ENCODE data around the gene AZGP1. TPM values are rescaled to one million over a fixed set of nuclear protein-coding genes. Genes with fewer than 3 reads are reported as not detected.
"Not testable (repeated sequence)": the region's sequence is repeated elsewhere in the genome, so short reads cannot be mapped to it uniquely, and the experiment has no call there.

AZGP1 gene
- 1 to 10 TPM in 1 of 2 donors, under 1 TPM in 1; 0.33 to 1.2 TPM for total RNA-seq
- long read RNA-seq, donor 1: 0 reads
- long read RNA-seq, donor 2: 0 reads

DNA sequence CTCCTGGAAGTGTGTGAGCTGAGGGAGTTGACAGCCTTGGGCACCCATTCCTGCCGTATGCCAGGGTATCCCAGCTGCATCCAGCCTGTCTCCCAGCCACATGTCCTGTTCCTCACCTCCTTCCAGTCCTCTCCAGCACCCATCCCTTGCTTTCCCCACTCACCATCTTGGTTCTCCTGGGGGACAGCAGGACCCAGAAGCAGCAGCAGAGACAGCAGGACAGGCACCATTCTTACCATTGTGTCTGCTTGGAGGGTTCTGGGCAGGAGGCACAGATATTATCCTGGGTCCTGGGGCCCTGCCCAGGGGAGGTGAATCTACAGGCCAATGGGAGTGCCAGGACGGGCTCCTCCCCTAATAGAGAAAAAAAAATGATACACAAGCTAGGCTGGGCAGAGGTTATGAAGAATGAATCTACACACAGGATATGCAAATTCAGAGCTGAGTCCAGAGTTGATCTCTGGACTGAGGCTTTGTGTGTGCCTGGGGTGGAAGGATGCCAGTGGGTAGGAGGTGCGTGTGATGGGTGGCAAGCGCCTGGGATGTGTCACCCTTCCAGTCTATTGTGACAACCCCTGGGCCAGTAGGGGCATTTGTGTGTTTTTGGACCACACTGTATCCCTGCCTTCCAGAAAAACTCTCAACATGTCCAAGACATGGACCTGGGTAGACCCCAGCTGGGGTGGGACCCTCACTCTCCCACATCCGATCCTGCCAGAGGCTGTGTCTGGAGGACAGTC, at the start of gene AZGP1:
Gene AZGP1, minus strand, starts transcription at position 250 of the 740 bp plus-strand sequence. Its CDS starts 11 bp downstream, at position 239.
- peak; percentile 72 for DNase-seq (ENCODE audit: low spot score)
- intact Hi-C loops (cut with DNase I): no loop called here

DNA sequence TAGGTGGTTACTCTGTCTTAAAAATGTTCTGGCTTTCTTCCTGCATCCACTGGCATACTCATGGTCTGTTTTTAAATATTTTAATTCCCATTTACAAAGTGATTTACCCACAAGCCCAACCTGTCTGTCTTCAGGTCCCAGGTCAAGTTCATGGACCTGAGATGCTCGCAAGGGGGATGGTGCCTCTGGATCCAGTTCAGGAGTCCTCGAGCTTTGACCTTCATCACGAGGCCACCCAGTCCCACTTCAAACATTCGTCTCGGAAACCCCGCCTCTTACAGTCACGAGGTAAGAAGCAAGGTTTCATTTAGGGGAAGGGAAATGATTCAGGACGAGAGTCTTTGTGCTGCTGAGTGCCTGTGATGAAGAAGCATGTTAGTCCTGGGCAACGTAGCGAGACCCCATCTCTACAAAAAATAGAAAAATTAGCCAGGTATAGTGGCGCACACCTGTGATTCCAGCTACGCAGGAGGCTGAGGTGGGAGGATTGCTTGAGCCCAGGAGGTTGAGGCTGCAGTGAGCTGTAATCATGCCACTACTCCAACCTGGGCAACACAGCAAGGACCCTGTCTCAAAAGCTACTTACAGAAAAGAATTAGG, 48.3 kb upstream of the AZGP1 start:
- DNase-seq (ENCODE audit: low spot score): no peak
- intact Hi-C loops (cut with DNase I): no loop called here

DNA sequence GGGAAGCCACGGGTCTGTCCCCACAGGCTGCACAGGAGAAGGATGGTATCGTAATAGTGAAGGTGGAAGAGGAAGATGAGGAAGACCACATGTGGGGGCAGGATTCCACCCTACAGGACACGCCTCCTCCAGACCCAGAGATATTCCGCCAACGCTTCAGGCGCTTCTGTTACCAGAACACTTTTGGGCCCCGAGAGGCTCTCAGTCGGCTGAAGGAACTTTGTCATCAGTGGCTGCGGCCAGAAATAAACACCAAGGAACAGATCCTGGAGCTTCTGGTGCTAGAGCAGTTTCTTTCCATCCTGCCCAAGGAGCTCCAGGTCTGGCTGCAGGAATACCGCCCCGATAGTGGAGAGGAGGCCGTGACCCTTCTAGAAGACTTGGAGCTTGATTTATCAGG, 47.7 kb upstream of the AZGP1 start:
- DNase-seq (ENCODE audit: low spot score): no peak
- intact Hi-C loops (cut with DNase I): no loop called here

GRCh38 chr7:100022621-100023020, 46.8 kb upstream of the AZGP1 start:
- DNase-seq (ENCODE audit: low spot score): no peak
- intact Hi-C loops (cut with DNase I): no loop called here

- intact Hi-C loops (cut with DNase I): no loop called here
These were observed 45.5 kb upstream of the AZGP1 start for GRCh38 chr7:100021297-100021696.

DNA sequence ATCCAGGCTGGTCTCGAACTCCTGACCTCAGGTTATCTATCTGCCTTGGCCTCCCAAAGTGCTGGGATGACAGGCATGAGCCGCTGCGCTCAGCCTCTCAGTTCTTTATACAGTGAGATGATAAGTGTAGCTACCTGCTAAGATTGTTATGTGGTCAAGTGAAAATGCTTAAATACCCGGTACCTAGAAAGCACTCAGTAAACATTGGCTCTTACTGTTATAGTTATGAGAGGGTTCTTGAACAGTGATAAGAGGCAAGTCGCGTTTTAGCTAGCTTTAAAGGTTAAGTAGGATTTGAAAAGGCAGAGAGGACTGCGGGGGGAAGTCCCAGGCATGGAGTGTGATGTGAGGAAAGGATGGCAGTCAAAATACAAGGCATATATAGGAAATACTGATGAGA, 44.1 kb upstream of the AZGP1 start:
- no peak for DNase-seq (ENCODE audit: low spot score)
- intact Hi-C loops (cut with DNase I): no loop called here

More at GRCh38 chr7:100021297-100021696, 45.5 kb upstream of the AZGP1 start:
- DNase-seq (ENCODE audit: low spot score): no peak

- DNase-seq (ENCODE audit: low spot score): no peak
- intact Hi-C loops (cut with DNase I): no loop called here
These were observed 42.0 kb upstream of the AZGP1 start for GRCh38 chr7:100017875-100018274.

DNA sequence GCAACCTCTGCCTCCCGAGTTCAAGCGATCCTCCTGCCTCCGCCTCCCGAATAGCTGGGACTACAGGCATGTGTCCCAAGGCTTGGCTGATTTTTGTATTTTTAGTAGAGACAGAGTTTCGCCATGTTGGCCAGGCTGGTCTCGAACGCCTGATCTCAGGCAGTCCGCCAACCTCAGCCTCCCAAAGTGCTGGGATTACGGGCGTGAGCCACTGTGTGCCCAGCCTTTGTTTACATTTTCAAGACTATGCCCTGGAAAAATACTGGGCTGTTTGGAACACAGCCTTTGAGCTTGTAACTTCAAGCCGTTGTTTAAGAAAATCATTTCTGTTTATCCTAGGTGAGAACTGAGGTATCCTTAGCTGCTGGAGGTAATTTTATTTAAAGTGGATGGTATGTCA, 41.5 kb upstream of the AZGP1 start:
- DNase-seq (ENCODE audit: low spot score): no peak
- intact Hi-C loops (cut with DNase I): no loop called here

DNA sequence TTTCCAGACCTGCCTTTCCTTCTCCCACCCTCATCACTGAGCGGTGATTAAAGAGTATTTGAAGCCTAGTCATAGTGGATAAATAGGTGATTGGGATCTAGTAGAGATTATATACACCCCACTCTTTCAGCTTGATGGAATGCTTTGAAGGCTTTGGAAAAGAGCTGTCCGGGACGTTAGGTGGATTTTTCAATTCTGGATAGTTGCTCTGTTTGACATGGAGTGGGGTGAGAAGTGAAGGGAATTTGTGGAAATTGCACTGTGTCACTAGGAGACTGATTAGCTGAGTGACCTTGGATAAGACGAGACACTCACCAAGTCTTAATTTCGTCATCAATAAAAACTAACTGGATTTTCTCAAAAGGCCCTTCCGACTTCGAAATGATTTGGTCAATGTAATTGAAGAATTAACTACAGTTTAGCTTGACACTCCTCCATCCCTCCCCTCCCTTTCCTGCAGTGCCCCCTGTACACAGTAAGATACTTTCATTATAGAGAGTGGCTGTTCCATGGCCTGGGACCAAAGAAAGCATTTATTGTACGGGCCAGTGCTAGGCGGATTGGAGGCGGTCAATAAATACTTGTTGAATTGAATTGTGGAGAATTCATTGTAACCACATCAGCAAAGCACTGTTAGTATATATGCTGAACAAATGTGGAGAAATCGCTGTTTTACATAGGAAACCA, 40.5 kb upstream of the AZGP1 start:
- no peak for DNase-seq (ENCODE audit: low spot score)
- intact Hi-C loops (cut with DNase I): no loop called here

GRCh38 chr7:100015232-100016214, 39.7 kb upstream of the AZGP1 start, which contains the start of gene ZKSCAN1:
Gene ZKSCAN1, plus strand, starts transcription at chr7:100015596. Its CDS starts 7,911 bp downstream, at chr7:100023507.
- intact Hi-C loops (cut with DNase I): no loop called here
- peak; percentile 96 for DNase-seq (ENCODE audit: low spot score)

DNA sequence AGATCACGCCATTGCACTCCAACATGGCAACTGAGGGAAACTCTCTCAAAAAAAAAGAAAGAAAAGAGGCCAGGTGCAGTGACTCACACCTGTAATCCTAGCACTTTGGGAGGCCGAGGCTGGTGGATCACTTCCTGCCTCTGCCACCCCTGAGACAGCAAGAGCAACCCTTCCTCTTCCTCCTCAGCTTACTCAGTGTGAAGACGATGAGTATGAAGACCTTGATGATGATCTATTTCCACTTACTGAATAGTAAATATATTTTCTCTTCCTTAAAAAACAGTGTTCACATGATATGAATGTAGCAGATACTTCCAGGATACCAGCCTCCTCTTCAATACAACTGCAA, 37.5 kb upstream of the AZGP1 start:
- DNase-seq (ENCODE audit: low spot score): no peak
- intact Hi-C loops (cut with DNase I): no loop called here

GRCh38 chr7:100012385-100013327, 36.8 kb upstream of the AZGP1 start:
- intact Hi-C loops (cut with DNase I); DNase-seq (ENCODE audit: low spot score): not testable (repeated sequence)

GRCh38 chr7:100011516-100011915, 35.7 kb upstream of the AZGP1 start:
- intact Hi-C loops (cut with DNase I): no loop called here
- DNase-seq (ENCODE audit: low spot score): no peak

GRCh38 chr7:100010901-100011300, 35.1 kb upstream of the AZGP1 start:
- DNase-seq (ENCODE audit: low spot score): no peak
- intact Hi-C loops (cut with DNase I): no loop called here

DNA sequence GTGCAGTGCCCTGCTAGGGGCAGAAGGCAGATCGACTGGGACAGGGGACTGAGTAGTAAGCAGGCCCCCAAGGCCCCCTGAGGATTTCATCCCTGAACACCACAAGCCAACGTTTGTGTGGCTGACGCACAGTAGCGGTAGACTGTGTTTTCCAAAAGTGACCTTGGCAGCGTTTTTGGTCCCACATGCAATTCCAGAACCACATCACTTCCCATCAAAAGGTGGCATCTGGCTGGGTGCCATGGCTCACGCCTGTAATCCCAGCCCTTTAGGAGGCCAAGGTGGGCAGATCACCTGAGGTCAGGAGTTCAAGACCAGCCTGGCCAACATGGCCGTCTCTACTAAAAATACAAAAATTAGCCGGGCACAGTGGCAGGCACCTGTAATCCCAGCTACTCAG, 34.1 kb upstream of the AZGP1 start:
- intact Hi-C loops (cut with DNase I): not testable (repeated sequence)
- DNase-seq (ENCODE audit: low spot score): peak; percentile 56

- peak; percentile 64 for DNase-seq (ENCODE audit: low spot score)
- intact Hi-C loops (cut with DNase I): no loop called here
These were observed 32.7 kb upstream of the AZGP1 start for GRCh38 chr7:100008525-100008924.

GRCh38 chr7:100007887-100008286, 32.1 kb upstream of the AZGP1 start:
- DNase-seq (ENCODE audit: low spot score): peak; percentile 36
- intact Hi-C loops (cut with DNase I): no loop called here

Measured in posterior vena cava (tissue), 2 donors.